Ramos (cell line): Measurements from ENCODE around the gene UBQLNL.

ENCODE experiments used
- in situ Hi-C: fragments of 300-500 bp; cut with MboI; formaldehyde crosslinking; loops from one replicate; pipeline ENCODE4 v1.14.3; 2022; ENCODE audit warnings: low sequenced_read_pairs; ENCODE audit not compliant: unreplicated experiment

The UBQLNL gene

GRCh38 chr11:5508605-5509004, 7.9 kb downstream of the UBQLNL start:
- in situ Hi-C loops = no loop called here

- in situ Hi-C loops = no loop called here
These were observed 8.6 kb downstream of the UBQLNL start for GRCh38 chr11:5507933-5508305.

DNA sequence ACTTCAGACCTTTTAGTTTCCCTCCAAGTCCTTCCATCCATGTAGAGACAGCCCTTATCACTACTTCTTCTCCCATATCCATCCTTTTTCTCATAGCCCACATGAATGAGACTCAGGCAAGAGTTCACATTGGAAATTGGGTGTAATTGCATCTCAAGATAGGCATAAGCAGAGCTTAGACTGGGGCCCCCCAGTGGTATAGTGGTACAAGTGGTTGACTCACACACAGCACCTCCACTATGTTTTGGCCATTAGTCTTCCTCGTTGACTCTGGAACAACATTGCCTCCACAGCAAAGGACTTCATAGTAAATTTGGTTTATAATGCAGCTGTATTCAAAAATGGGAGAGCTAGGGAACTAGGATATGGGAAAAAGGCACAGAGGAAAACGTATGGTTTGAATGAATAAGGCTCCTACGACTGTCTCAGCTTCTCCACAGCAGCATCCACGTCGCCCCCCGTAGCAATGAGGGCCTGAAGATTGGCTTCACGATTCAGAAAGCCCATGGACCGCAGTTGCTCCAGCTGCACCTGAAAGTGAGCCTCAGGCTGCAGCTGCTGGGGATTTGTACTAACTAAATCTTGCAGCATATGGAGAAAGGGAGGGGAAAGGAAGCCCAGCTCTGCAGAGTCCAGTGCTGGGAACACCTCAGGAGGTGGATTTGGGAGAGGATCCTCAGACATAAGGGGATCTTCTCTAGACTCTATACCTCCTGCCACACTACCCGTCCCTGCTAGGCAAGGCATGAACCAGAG, 9.1 kb downstream of the UBQLNL start:
- in situ Hi-C loops = no loop called here

DNA sequence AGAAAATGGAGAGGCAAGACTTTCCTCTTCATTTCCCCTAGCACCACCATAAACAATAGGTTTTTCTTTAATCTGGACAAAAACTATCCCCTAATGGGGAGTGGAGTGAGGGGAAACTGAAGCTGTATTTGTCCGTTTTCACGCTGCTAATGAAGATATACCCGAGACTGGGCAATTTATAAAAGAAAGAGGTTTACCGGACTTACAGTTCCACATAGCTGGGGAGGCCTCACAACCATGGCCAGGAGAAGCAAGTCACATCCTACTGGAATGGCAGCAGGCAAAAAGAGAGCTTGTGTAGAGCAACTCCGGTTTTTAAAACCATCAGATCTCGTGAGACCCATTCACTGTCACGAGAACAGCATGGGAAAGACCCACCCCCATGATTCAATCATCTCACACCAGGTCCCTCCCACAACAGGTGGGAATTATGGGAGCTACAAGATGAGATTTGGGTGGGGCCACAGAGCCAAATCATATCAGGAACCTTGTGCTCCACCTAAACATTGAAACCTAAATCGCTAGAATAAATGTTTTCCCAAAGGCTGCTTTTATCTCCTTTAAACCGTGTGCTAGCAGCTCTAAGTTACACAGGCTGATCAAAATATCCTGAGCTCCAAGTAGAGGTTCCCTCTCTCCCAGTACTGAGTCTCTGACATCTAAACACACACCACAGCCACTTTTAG, 11.0 kb downstream of the UBQLNL start:
- in situ Hi-C loops = no loop called here

DNA sequence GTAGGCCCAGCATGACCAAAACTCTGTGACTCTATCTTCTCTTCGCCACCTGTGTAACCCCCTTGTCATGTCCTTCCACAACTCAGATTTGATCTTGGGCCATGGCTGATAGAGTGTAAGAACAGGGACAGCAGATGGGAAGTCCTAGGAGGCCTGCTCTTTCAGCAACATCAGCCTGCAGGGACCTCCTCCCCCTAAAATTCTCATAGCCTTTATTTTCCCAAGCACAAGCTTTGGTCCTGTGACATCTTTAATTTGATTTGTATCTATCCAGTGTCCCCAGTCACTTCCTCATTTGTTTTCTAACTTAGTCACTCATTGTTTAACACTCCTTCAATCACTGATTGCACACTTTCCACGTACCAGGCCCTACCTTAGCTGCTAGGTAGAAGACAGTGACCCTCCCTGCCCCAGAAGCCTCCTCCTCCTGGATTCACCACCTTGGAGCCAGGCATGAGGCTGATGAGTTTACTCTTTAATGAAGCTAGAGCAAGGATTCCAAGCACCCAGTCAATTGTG, 12.0 kb downstream of the UBQLNL start:
- in situ Hi-C loops = no loop called here

DNA sequence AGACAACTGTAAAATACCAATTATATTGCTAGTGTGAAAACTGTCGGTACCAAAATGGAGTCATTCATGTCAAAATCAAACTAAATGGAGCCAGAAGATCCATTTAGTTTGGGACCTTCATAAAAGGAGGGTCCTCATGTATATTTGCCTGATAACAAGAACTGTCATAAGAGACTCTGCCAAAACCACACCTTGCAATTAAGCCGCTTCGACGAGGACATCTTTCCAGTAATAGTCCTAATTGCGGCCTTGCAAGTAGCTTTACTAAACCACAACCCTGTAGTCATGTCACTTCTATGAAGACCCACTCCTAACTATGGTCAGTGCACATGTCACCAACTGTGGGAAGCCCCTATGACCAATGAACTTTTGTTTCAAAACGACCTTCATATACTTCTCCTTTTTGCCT, 16.1 kb downstream of the UBQLNL start:
- in situ Hi-C loops = no loop called here

GRCh38 chr11:5499671-5500070, 16.8 kb downstream of the UBQLNL start:
- in situ Hi-C loops = no loop called here

DNA sequence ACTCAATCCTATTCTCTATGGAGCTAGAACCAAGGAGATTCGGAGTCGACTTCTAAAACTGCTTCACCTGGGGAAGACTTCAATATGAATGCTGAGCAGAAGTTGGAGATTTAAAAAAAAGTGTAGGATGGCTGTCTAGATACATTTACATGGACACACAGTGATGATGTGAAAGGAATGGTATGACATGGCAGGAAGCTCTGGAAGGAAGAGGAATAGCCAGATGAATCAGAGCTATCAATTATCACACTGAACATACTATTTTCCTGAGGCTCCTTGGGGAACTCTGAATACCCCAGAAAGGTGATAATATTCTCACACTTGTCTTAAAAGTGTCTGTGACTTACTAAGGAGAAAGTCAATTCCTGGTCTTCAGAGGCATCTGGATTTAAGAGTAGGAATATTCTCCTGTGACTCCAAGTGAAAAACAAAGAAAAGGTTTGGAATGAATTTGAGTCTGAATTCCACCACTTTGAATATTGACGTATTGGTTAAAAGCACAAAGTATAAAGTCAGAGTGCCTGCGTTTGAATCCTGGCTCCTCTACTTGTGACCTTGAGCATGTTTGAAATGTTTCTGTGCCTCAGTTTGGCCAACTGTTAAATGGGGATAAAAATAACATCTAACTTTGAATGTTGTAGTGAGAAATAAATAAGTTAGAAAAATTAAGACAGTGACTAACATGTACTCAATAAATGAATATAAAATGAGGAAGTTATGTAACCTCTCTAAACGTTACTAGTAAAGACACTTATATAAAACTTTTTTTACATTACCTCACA, 26.7 kb downstream of the UBQLNL start:
- in situ Hi-C loops = no loop called here

DNA sequence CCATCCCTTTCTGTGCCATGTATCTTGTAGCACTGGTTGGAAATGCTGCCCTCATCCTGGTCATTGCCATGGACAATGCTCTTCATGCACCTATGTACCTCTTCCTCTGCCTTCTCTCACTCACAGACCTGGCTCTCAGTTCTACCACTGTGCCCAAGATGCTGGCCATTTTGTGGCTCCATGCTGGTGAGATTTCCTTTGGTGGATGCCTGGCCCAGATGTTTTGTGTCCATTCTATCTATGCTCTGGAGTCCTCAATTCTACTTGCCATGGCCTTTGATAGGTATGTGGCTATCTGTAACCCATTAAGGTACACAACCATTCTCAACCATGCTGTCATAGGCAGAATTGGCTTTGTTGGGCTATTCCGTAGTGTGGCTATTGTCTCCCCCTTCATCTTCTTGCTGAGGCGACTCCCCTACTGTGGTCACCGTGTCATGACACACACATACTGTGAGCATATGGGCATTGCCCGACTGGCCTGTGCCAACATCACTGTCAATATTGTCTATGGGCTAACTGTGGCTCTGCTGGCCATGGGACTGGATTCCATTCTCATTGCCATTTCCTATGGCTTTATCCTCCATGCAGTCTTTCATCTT, 27.6 kb downstream of the UBQLNL start:
- in situ Hi-C loops = no loop called here

- in situ Hi-C loops = no loop called here
These were observed 28.1 kb downstream of the UBQLNL start, which contains the start of gene OR52D1 for GRCh38 chr11:5488385-5488784. Gene OR52D1 (plus strand): TSS chr11:5488685. CDS start chr11:5488707, 22 bp downstream.

DNA sequence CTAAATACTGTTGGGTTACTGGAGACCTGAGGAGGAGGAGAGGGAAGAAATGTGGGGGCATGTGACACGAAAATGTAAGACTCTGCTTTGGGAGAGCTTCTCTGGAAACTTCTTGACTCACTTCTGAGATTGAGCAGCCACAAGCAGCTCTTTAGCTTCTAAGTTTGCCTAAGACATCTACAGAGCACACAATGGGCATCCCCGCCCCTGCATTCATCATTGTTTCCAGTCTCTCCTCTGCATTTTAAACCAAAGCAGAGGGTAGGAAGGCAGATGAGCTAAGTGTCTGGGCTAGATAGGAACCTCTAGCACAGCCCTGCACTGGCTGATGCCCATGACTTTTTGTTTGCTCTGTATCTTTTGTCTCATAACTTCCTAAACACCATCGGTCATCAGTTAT, 30.1 kb downstream of the UBQLNL start:
- in situ Hi-C loops = no loop called here

DNA sequence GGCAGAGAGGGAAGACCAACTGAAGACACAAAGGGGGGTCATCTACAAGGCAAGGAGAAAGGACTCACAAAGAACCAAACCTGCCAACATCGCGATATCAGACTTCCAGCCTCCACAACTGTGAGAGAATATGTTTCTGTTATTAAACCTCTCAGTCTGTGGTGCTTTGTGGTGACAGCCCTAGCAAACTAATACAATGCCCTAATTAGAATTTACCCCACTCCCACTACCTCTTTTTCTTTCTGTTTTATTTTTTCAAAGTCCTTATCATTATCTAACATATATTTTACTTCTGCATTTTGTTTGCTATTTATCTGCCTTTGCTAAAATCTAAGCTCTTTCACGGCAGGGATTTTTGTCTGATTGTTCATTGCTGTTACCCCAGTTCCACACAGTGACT, 30.5 kb downstream of the UBQLNL start:
- in situ Hi-C loops = no loop called here

GRCh38 chr11:5476186-5476819, 40.2 kb downstream of the UBQLNL start:
- in situ Hi-C loops = loop anchor here (10.0 kb wide), 1 partner anchor 328 kb away; the partner anchor contains the start of gene OR52N2

DNA sequence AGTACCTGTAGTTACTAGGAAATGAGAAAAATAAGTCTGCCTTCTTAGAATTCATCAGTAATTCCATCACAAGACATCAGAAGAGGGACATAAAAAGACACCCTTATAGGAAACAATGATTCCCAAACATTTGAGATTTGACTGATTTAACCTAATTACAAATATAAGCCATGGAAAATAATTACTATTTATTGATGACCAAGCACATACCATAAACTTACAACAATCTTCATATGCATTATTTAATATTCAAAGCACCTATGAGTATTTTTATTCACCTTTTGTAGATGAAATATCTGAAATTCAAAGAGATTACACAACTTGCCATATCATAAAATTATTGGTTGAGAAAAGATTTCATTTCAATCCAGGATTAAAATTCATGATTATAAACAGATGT, 42.6 kb downstream of the UBQLNL start:
- in situ Hi-C loops = loop anchor here (10.0 kb wide), 1 partner anchor 331 kb away; the partner anchor contains the start of gene OR52N2

GRCh38 chr11:5467527-5467926, 49.0 kb downstream of the UBQLNL start:
- in situ Hi-C loops = no loop called here
